AG08396 (cell line): Measurements from ENCODE around the gene CSAD.
"Not testable (repeated sequence)": the region's sequence is repeated elsewhere in the genome, so short reads cannot be mapped to it uniquely, and the experiment has no call there.

Experiments used
- DNase-seq: peaks from one replicate; pipeline ENCODE4 v3.0.0; 2012; ENCODE audit warnings: low spot score, mixed read lengths

The CSAD gene

DNA sequence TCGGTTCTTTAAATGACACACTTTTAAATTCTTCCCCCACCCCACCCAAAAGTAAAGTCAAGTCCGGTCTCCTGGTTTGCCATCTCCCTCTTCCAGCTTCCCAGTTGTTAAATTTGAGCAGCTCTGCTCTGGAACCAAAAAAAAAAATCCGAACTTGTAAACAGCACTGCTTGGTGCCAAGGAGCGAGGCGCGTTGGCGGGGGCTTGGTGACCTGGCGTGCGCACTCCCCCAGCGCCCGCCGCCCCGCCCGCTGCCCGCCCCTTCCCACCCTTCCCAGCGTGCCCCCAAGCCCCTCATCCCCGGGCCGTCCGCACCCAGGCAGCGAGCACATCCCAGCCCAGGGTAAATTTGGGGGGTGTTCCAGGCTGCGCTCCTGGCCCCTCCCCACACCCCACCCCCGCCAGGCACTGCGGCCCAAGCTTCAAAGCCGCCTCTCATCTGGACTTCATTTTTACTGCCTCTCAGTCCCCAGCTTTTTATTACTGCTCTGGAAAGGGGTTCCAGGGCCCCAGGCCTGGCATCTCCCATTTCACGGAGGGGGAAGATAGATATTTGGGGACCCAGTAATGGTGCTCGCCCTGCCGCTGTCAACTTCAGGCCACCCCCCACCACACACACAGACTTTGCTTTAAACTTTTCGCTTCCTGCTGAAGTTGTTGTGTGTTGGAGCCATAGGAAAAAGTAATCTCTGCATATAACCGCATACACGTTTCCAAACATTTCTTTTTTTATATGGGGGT, 38.0 kb upstream of the CSAD start:
- peak; percentile 61 for DNase-seq

DNA sequence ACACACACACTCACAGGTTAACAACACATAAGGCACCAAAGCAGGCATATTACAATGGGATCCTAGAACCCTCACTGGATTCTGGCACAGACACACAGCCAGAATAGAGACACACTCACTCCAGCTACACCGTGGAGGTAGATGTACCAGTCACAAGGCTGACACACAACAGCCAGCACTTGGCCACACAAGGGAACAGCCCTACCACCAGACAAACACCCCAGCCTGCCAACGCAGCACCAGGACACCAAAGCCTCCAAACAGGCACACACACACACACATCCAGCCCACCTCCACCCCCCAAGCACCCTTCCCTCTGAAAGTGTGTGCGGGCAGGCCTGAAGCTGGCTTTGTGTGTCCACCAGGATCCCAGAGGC, 37.2 kb upstream of the CSAD start:
- DNase-seq: no peak

DNA sequence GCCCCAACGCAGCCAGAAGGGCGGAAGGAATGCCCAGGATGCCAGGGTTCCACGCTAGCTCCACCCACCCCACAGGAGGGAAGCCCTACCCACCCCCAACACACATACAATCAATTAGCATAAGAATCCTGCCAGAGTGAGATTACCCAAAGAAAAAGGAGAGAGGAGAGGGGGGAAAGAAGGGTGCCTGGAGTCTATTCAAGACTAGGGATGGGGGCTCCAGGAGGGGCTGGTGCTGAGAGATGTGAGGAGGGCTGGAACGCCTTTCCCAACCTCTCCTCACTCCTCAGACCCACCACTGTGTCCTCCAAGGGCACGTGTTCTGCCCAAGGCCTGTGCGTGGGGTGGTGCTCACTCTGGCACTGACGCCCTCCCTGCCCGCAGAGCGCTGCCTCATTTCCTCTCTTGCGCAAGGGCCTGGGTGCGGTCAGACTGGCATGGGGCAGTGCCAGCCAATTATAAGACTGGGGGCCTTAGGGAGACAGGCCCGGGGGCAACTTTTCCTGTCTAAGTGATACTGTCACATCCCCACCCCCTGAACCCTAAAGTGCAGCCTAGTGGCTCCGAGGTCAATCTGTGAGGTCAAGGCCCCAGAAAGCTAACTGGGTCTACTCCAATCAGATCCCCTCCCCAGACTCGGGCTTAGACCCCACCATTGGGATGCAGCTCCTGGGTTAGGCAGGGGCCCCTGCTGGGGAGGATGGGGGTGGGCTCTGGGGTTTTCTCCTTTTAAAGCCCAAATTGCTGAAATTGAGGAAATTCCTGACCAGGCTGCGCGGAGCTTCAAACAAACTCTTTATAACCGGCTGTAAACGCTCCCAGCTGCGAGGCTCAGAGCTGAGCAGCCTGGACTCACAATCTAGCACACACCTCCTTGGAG, 36.6 kb upstream of the CSAD start:
- no peak for DNase-seq

DNA sequence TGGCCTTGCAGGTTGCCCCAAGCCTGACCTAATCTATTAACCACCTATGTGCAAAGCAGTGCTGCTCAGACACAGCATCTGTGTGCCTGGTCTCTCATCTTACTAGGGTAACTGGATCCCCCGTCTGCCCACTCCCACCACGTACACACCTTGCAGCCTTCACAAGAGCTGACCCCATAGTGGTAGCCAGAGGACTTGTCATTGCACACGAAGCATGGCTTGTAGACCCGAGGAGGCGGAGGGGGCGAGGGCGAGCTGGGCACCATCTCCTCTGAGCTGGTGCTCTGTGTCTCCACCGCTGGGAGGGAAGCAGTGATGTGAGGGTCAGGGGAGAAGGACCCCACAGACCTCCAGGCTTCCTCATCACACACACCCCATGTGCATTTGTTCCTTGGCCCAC, 34.8 kb upstream of the CSAD start:
- DNase-seq: no peak

DNA sequence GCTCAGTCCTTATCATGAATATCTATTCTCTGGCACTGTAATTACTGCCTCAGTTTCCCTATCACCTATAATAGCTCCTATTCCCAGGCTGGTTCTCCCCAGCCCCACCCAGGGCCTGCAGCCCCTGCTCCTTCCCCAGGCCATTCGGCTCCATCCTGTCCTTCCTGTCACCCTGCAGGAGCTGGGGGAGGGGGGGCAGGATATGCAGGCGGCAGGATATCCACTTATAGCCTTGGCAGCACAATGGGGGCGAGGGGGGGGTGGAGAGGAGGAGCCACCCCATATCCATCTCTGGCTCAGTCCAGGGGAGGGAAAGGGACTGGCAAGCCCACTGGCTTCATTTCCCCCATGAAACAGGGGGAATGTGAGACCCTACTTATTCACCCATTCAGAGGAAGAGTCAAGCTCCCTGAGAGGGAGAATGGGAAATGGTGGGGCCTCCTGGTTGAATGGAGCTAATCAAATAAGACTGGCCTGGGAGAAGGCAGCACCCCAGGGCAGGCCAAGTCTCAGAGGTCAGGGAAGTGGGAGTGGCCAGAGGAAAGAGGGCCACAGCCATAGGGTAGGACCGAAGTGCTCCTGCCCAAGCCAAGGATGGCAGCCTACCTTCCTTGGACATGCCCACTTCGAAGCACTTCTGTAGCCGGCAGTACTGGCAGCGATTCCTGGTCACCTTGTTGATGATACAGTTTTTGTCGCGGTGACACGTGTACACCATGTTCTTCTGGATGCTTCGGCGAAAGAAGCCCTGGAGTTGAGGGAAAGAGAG, 34.1 kb upstream of the CSAD start:
- DNase-seq: no peak

DNA sequence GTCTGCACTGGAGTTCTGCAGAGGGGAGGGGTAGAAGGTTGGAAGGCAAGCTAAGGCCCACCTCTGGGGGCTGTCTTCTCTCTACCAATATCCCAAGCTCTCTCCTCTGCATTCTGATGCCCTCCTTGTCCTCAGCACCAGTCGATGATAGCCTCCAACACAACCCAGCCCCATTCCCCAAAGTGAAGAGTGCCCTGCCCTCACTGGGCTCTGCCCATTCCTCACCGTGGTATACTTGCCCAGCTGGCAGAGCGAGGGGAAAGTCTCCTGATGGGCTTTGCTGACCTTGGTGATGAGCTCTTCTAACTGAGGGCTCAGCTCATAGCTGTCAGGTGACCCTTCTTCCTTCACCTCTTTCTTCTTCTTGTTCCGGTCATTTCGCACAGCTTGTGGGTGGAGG, 33.5 kb upstream of the CSAD start:
- no peak for DNase-seq

DNA sequence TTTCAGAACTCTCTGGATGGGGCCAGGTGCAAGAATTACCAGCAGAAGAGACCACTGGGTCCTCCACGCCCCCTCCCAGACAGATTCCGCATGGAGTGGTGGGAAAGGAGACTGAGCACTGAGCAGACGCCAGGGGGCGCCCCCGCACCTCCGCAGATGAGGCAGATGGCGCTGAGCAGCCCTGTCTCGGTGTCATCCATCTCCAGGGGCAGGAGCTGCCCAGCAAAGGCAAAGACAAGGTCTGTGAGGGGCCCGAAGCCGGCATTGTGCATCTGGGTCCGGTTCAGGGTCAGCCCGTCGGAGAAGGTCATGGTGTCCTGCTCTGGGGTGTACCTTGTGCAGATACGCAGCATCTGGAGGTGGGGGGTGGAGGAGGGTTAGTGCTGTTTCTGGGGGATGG, 32.6 kb upstream of the CSAD start:
- DNase-seq: peak; percentile 83

DNA sequence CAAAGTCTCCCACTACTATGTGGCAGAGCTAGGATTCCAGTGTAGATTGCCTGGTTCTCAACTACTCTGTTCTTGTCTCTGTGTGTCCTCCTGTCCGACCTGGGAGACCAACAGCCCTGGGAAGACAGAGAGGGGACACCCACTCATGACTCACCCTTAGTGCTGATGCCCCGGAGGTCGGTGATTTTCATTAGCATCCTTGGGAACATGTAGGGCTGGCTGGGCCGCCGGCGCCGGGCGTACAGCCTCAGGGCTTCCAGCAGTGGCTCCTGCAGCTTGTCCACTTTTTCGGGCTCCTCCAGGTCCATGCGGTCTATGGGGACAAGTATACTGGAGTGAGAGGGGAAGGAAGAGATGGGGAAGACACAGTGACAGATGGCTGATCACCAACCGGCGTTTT, 32.2 kb upstream of the CSAD start:
- no peak for DNase-seq

DNA sequence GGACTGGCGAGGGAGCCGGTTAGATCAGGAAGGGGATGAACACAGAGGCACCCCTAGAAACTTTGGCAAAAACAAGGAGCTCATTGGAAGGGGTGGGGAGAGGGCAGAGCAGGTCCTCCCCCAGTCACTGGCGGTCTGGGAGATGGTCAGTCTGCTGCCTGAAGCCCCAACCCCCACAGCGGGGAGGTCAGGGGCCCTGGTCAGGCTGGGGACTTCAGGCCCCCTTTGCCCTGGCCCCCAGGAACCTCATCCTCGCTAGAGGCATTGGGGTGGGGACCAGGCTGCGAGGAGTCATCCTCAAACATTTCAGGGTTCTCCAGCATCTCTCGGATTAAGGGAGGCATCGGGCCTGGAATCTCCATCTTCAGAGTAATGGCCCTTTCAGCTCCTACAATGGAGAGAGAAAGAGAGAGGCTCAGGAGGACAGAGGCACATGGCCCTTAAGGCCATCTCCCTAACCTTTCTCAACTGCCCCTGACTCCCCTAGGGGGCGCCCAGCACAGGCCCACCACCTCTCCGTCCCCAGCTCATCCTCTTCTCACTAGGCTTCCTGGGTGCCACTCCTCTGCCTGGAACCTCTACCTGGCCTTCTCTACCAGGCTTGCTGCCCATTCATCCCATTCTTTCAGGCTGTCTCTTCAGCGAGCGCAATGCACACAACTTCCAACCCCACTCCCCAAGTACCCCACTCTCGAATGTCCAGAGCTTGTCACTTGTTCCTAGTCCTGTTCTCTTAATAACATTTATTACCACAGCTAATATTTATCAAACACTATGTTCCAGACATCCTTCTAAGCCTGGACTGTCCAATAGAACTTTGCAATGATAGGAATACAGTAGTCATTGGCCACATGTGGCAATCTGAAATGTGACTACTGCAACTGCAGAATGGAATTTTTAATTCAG, 31.0 kb upstream of the CSAD start:
- DNase-seq: no peak

DNA sequence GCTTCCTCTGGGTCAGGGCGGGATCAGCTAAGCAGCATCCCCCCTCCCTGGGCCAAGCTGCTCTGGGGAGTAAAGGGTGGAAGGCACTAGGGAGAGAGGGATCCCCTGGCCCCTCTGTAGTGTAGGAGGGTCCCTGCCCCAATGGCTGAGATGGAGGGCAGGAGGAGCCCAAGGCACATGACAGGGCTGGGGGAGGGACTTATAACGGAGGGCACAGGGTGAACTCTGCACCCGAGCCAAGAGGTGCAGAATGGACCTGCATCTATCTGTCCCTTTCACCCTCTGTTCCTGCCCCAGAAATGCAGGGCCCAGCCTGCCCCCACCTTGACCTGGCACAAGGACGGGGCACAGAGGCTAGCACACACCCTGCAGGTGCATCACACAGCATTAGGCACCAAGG, 30.1 kb upstream of the CSAD start:
- no peak for DNase-seq

DNA sequence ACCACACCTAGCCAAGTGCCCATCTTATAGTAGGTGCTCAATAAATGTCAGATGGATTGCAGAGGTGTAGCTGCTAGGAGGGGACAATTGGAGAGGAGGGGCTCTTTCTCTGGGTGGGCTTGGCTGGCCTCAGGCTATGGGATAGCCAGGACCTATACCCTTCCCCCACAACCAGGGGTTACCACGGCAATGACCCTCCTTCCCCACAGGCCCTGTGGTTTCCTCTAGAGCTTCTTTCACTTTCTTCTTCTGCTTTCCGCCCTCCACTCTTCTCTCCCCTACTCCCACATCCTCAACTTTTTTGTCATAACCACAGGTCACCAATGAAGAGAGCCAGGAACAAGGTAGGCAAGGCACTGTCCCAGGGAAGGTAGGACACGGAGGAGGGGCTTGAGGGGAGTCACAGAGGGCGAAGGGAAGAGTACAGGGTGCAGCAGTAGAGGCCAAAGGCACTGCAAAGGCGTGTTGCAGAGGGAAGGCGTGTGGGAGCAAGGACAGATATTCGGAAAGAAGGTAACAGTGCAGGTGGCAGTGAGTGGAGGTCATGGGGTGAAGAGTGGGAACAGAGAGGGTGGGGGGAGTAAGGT, 28.2 kb upstream of the CSAD start:
- DNase-seq: no peak

DNA sequence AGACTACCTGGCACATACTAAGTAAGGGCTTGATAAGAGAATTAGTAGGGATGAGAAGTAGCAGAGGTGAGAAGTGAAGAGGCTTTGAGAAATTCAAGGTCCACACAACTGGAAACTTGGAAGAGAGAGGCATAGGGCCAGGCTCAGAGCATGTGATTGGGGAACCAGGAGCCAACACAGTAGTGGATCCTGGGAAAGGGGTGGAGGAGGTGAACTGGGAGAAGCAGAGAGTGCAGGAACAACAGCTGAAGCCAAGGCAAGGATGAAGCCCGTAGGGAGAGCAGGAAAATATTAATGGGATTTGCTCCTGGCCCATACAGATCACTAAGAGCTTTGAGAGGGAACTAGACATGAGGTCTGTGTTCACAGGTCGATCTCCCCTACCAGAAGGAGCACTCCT, 27.7 kb upstream of the CSAD start:
- no peak for DNase-seq

DNA sequence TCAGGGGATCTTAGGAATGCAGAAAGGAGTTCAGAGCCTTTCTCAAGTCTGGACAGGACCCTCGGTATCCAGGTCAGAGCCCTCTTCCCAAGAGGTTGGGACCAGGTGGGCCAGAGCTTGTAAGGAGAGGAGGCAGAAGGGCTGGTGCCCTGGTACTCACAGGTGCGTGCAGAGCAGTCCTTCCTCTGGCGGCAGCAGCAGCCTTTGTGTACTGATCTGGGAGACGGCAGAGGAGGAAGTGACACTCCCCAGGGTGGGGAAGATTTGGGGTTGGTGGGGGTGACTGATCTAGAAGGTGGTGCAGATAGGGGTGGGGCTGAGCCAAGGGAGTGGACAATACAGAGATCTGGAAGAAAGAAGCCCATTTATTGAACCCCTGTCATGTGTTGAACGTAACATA, 26.3 kb upstream of the CSAD start, which contains the start of gene ITGB7:
ITGB7 (minus strand) TSS at position 210 of the 400 bp plus-strand sequence. CDS start 6,808 bp downstream, outside the sequence.
- DNase-seq: no peak

DNA sequence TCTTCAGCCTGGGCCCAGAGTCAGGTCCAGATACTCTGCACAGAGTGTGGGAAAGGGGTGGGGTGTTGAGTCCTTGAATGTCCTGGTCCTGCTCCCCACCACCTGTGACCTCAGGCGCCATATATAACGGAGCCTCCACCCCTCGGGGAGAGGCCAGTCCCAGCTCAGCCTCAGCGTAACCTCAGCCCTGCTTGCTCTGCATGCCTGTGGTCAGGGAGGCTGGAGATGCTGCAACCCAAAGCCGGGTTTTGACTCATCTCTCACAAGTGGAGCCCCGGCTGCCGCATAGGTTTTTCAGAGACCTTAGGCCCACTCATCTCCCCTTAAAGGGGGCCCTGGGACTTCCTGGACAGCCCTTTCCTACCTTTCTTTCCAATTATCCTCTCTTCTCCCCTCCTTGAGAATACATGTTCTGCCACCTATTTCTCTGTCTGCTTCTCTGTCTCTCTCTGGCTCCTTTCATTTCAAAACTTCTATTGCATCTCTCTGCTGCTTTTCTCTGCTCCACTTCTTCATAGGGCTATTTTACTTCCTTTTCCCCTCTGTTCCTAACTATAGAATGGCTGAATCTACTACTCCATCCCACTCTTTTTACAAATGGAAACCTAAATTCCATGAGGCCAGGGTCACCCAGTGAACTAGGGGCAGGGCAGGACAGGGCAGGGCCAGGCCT, 25.2 kb upstream of the CSAD start:
- DNase-seq: peak; percentile 93

DNA sequence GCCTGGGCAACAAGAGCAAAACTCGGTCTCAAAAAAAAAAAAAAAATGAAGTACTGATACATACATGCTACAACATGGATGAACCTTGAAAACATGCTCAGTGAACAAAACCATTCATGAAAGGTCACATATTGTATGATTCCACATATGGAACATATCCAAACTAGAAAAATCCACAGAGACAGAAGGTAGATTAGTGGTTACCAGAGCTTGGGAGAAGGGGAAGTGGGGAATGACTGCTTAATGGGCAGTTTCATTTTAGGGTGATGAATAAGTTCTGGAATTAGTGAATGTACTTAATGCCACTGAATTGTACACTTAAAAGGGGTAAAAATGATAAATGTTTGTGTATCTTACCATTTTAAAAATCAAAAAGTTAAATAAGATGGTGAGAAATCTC, 23.6 kb upstream of the CSAD start:
- DNase-seq: no peak

DNA sequence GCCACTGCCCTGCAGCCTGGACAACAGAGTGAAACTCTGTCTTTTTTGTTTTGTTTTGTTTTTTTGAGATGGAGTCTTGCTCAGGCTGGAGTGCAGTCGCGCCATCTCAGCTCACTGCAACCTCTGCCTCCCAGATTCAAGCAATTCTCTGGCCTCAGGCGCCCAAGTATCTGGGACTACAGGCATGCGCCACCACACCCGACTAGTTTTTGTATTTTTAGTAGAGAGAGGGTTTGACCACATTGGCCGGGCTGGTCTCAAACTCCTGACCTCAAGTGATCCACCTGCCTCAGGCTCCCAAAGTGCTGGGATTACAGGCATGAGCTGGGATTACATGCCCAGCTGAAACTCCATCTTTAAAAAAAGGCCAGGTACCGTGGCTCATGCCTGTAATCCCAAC, 21.6 kb upstream of the CSAD start:
- DNase-seq: not testable (repeated sequence)

DNA sequence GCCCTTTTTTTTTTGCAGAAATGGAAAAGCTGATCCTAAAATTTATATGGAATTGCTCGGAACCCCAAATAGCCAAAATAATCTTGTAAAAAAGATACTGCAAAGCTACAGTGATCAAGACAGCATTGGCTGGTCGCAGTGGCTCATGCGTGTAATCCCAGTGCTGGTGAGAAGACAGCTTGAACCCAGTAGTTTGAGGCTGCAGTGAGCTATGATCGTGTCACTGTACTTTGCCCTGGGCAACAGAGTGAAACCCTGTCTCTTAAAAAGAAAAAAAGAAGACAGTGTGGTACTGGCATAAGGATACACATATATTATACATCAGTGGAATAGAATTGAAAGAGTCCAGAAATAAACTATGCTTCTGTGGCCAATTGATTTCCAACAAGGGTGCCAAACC, 20.9 kb upstream of the CSAD start:
- no peak for DNase-seq

DNA sequence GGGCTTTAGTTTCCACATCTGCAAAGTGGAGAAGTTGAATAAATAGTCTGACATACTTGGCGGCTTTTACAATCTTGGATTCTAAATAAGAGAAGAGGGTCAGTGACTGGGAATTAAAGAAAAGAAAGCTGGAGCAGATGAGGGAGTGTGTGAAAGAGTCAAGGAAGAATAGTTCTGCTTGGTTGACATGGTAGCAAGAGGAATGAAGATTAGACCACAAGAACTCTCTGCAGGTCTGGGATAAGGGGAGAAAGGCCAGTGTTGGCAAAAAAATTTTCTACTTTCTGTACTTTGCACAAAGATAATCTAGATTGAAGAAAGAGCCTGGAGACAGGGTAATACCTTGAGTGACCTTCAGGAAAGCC, 20.4 kb upstream of the CSAD start:
- DNase-seq: peak; percentile 57

DNA sequence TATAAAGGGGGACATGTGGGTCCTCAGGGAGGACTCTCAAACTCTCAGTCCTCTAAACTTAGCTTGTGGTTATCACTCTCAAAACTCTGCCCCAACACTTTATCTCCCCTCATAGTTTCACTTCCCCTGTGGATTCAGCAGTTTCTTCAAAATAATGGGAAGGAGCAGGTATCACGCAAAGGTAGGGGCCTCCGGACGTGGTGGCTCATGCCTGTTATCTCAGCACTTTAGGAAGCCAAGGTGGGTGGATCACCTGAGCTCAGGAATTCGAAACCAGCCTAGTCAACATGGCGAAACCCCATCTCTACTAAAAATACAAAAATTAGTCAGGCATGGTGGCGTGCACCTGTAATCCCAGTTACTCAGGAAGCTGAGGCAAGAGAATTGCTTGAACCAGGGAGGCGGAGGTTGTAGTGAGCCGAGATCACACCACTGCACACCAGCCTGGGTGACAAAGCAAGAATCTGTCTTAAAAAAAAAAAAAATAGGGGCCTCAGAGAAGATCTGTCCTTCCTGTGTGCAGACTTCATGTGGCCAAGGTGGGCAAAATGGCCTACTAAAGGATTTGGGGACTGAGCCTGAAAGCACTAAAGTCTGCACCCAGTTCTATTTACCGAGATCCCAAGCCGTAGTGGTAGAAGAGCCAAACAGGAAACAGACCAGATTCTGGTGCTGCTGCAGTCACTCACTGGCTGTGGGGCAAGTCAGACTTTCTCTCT, 19.9 kb upstream of the CSAD start:
- no peak for DNase-seq

DNA sequence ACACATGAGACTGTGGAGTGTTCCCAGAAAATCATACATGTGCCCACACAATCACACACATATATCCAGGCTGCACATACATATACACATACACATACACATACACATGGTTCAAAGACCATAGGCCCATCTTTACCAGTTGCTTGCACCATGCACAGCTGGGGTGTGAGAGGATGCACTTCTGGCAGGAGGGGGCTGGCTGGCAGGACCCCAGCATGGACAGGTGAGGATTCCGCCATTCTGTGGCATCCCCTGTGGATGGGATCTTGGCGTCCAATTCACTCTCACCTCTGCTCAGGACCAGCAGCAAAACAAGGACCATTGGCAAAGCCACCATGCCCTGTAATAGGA, 19.4 kb upstream of the CSAD start:
- DNase-seq: no peak
